Ishikawa (cell line): ENCODE results near the gene MED12L.

Source experiments
- CREB1 ChIP-seq: IDR thresholded peaks from 2 replicates; pipeline ENCODE4 v1.6.1; 2012; ENCODE audit warnings: low read depth
- EP300 ChIP-seq: IDR thresholded peaks from 2 replicates; pipeline ENCODE4 v1.6.1; 2012; ENCODE audit warnings: borderline replicate concordance
- FOXM1 ChIP-seq: IDR thresholded peaks from 2 replicates; pipeline ENCODE4 v1.6.1; 2012; ENCODE audit warnings: low read depth, borderline replicate concordance
- RAD21 ChIP-seq: IDR thresholded peaks from 2 replicates; pipeline ENCODE4 v1.6.1; 2012; ENCODE audit warnings: low read depth
- TAF1 ChIP-seq: IDR thresholded peaks from 2 replicates; pipeline ENCODE4 v1.6.1; 2012; ENCODE audit warnings: low read depth, mild to moderate bottlenecking
- YY1 ChIP-seq: IDR thresholded peaks from 2 replicates; pipeline ENCODE4 v1.6.1; 2012; ENCODE audit warnings: low read depth
- TF ChIP-seq, protein P1 (sequence below): IDR thresholded peaks from 2 replicates; pipeline ENCODE4 v1.6.1; 2012
- TF ChIP-seq, protein P2 (sequence below): IDR thresholded peaks from 2 replicates; pipeline ENCODE4 v1.6.1; 2012; ENCODE audit warnings: low read depth, mild to moderate bottlenecking
- TF ChIP-seq, protein P3 (sequence below): IDR thresholded peaks from 2 replicates; pipeline ENCODE4 v1.6.1; 2012

DNA sequence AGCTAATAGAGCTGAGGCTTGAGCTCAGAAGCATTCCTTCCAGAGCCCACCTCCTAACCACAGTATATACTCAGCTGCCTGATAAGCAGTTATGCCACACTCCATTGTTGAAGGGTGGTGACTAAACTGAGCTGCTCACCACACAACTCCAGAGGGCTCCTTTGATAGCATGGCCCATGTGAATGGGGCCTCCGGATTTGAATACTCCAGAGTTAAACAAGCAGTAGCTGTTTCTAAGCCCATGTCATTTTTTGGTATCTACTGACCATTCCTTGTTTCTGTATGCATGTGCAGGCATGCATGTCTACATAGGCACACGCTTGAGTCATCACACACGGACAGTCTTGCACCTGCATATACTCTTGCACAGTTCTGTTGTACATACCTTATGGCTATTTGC, 346.5 kb downstream of the MED12L start:
- TF ChIP-seq RAD21 (no peak), CREB1 (no peak), FOXM1 (no peak), YY1 (no peak), EP300 (no peak), TAF1 (no peak)
- TF ChIP-seq, protein P1, sequence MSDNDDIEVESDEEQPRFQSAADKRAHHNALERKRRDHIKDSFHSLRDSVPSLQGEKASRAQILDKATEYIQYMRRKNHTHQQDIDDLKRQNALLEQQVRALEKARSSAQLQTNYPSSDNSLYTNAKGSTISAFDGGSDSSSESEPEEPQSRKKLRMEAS = no peak
- TF ChIP-seq, protein P2, sequence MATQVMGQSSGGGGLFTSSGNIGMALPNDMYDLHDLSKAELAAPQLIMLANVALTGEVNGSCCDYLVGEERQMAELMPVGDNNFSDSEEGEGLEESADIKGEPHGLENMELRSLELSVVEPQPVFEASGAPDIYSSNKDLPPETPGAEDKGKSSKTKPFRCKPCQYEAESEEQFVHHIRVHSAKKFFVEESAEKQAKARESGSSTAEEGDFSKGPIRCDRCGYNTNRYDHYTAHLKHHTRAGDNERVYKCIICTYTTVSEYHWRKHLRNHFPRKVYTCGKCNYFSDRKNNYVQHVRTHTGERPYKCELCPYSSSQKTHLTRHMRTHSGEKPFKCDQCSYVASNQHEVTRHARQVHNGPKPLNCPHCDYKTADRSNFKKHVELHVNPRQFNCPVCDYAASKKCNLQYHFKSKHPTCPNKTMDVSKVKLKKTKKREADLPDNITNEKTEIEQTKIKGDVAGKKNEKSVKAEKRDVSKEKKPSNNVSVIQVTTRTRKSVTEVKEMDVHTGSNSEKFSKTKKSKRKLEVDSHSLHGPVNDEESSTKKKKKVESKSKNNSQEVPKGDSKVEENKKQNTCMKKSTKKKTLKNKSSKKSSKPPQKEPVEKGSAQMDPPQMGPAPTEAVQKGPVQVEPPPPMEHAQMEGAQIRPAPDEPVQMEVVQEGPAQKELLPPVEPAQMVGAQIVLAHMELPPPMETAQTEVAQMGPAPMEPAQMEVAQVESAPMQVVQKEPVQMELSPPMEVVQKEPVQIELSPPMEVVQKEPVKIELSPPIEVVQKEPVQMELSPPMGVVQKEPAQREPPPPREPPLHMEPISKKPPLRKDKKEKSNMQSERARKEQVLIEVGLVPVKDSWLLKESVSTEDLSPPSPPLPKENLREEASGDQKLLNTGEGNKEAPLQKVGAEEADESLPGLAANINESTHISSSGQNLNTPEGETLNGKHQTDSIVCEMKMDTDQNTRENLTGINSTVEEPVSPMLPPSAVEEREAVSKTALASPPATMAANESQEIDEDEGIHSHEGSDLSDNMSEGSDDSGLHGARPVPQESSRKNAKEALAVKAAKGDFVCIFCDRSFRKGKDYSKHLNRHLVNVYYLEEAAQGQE = no peak
- TF ChIP-seq, protein P3, sequence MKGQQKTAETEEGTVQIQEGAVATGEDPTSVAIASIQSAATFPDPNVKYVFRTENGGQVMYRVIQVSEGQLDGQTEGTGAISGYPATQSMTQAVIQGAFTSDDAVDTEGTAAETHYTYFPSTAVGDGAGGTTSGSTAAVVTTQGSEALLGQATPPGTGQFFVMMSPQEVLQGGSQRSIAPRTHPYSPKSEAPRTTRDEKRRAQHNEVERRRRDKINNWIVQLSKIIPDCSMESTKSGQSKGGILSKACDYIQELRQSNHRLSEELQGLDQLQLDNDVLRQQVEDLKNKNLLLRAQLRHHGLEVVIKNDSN = no peak
